Peyer's patch (tissue), 4 donors: ENCODE results near the gene CD2AP. TPM values are rescaled to one million over a fixed set of nuclear protein-coding genes. Genes with fewer than 3 reads are reported as not detected.
A peak's percentile ranks its signal among the peaks of the same experiment; 100 is the strongest.

Experiments used
- DNase-seq, 3 donors: peaks; one replicate each; pipeline ENCODE4 v3.0.0-alpha.2; 2017 to 2019
- H3K27ac ChIP-seq, 4 donors: fragments of 200-600 bp; sonication (generic); one replicate each; pipeline ENCODE4 v1.5.1; 2016 to 2019
- H3K27me3 ChIP-seq, 2 donors: fragments of 200-600 bp; sonication (generic); one replicate each; pipeline ENCODE4 v1.5.1; 2019
- H3K36me3 ChIP-seq, 3 donors: fragments of 200-600 bp; sonication (generic); one replicate each; pipeline ENCODE4 v1.5.1; 2016 to 2019
- H3K4me1 ChIP-seq, 4 donors: fragments of 200-600 bp; sonication (generic); one replicate each; pipeline ENCODE4 v1.5.1; 2016 to 2019
- H3K4me3 ChIP-seq, 4 donors: fragments of 200-600 bp; sonication (generic); 1 replicate in 3 of 4; 2 replicates in 1 of 4; pipeline ENCODE4 v1.5.1; 2016 to 2019; ENCODE audit warnings: mild to moderate bottlenecking in 1 of 4
- H3K9me3 ChIP-seq, 4 donors: fragments of 200-600 bp; sonication (generic); one replicate each; pipeline ENCODE4 v1.5.1; 2016 to 2019; ENCODE audit warnings: mild to moderate bottlenecking in 1 of 4
- POLR2A ChIP-seq, 2 donors: fragments of 450-650 bp; IDR thresholded peaks; one replicate each; pipeline ENCODE4 v1.5.1; 2017; ENCODE audit warnings: antibody characterized with exemption in 2 of 2, mild to moderate bottlenecking in 2 of 2, moderate library complexity in 2 of 2
- total RNA-seq, 4 donors: library from RNA; depleted of rRNA; stranded (reverse); fragments of >200 nt; gene quantifications; one replicate each; pipeline ENCODE4 v1.1.0, GENCODE V29; 2016
- TF ChIP-seq, protein P1 (sequence below), 6 experiments: fragments of 450-650 bp in 4 of 6; fragments of 200-600 bp in 2 of 6; sonication (generic) in 1 of 6; IDR thresholded peaks; one replicate each; pipeline ENCODE4 v1.5.1; 2017 to 2019; ENCODE audit warnings: antibody characterized with exemption in 6 of 6, mild to moderate bottlenecking in 3 of 6, moderate library complexity in 1 of 6

The CD2AP gene
- total RNA-seq, 4 donors from 2014 or later = 59.4 to 151 (median 96.8) TPM

DNA sequence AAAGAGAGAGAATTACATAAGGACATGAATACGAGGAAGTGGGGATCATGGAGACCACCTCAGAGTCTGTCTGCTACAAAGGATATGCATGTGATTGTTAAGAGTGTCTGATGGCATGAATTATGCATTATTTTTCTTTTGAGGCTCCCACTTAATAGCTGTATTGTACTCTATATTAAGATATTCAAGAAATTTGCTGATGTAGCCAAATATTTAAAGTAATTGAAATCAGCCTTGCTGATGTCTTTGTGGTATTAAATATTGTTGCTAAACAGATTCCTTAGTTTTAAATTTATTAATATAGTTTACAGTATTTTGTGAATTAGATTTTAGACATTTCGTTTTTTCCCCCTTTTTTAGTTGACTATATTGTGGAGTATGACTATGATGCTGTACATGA, 25.3 kb downstream of the CD2AP start:
- Histone ChIP-seq H3K4me1 (peaks cover 0 to 35% (median 0%) of the 10 kb centered on the region in 4 donors), H3K27me3 (no peaks in the 10 kb centered on the region), H3K27ac (no peak overlapping the region), H3K9me3 (no peaks in the 10 kb centered on the region), H3K4me3 (no peak overlapping the region), H3K36me3 (no peaks in the 10 kb centered on the region)
- no peak for TF ChIP-seq POLR2A (IDR thresholded peaks at IDR 0.05)
- TF ChIP-seq, protein P1, sequence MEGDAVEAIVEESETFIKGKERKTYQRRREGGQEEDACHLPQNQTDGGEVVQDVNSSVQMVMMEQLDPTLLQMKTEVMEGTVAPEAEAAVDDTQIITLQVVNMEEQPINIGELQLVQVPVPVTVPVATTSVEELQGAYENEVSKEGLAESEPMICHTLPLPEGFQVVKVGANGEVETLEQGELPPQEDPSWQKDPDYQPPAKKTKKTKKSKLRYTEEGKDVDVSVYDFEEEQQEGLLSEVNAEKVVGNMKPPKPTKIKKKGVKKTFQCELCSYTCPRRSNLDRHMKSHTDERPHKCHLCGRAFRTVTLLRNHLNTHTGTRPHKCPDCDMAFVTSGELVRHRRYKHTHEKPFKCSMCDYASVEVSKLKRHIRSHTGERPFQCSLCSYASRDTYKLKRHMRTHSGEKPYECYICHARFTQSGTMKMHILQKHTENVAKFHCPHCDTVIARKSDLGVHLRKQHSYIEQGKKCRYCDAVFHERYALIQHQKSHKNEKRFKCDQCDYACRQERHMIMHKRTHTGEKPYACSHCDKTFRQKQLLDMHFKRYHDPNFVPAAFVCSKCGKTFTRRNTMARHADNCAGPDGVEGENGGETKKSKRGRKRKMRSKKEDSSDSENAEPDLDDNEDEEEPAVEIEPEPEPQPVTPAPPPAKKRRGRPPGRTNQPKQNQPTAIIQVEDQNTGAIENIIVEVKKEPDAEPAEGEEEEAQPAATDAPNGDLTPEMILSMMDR (IDR thresholded peaks at IDR 0.05) = no peak
- no peak for DNase-seq

GRCh38 chr6:47509937-47510336, 32.3 kb downstream of the CD2AP start:
- no peak for DNase-seq
- Histone ChIP-seq H3K27ac (no peak overlapping the region), H3K27me3 (no peaks in the 10 kb centered on the region), H3K4me1 (peaks cover 0 to 6% (median 0%) of the 10 kb centered on the region in 4 donors), H3K4me3 (no peak overlapping the region), H3K36me3 (peaks cover 0 to 13% (median 0%) of the 10 kb centered on the region in 3 donors), H3K9me3 (peaks cover 0 to 5% (median 0%) of the 10 kb centered on the region in 4 donors)
- TF ChIP-seq, protein P1 (IDR thresholded peaks at IDR 0.05) = no peak
- TF ChIP-seq POLR2A (IDR thresholded peaks at IDR 0.05) = no peak

- DNase-seq = no peak
- H3K36me3 ChIP-seq = peaks cover 0 to 13% (median 0%) of the 10 kb centered on the region in 3 donors
Observed at GRCh38 chr6:47512872-47513271, 35.3 kb downstream of the CD2AP start.

DNA sequence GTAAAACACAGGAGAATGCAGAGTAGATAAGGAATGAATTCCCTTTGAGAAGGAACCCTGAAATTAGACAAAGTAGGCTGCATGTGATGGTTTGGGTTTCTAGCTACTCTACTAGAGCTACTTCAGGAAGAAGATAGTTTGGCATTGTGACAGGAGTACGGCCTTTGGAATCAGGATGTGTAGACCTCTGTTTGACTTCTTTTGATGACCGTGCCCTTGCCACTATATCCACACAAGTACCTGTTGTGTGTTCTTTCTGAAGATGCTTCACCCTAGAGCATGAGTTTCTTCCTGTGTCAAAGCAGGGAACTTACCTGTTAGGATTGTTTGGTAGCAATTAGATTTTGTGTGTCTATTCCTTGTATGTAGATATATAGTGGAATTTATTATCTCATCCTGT, 41.7 kb downstream of the CD2AP start:
- no peaks in the 10 kb centered on the region for H3K27me3 ChIP-seq
- H3K4me3 ChIP-seq = no peak overlapping the region
- TF ChIP-seq, protein P1 (IDR thresholded peaks at IDR 0.05) = no peak
- no peaks in the 10 kb centered on the region for H3K36me3 ChIP-seq
- H3K4me1 ChIP-seq = peaks cover 0 to 17% (median 3%) of the 10 kb centered on the region in 4 donors
- H3K27ac ChIP-seq = peak overlapping the region in 2 of 4 donors; percentile 25 to 31
- H3K9me3 ChIP-seq = no peaks in the 10 kb centered on the region
- peak in 1 of 3 donors; percentile 59 for DNase-seq

More at GRCh38 chr6:47512872-47513271, 35.3 kb downstream of the CD2AP start:
- TF ChIP-seq, protein P1 (IDR thresholded peaks at IDR 0.05) = no peak
- no peak for TF ChIP-seq POLR2A (IDR thresholded peaks at IDR 0.05)
- peaks cover 0 to 6% (median 0%) of the 10 kb centered on the region in 4 donors for H3K4me1 ChIP-seq
- H3K27ac ChIP-seq = no peak overlapping the region
- H3K9me3 ChIP-seq = peaks cover 0 to 5% (median 0%) of the 10 kb centered on the region in 4 donors
- H3K27me3 ChIP-seq = no peaks in the 10 kb centered on the region
- H3K4me3 ChIP-seq = no peak overlapping the region

DNA sequence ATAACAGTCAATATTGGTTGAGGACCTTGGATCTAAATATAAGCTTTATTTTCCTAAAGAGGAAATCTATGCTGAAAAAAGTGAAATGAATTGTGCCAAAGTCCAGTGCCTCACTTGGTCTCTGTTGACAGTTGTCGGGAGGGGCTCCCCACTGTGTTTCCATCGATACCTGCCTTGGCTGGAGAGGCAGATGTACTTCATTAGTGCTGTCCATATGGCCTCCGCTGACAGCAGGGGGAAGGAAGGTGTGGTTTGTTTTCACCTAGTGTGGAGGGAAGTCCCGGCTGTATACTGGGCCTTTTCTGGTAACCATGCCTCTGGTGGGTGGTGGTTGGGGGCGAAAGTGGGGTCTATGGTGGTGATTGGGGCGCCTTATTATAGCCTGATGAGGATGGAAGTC, 42.7 kb downstream of the CD2AP start:
- Histone ChIP-seq H3K36me3 (no peaks in the 10 kb centered on the region), H3K27me3 (no peaks in the 10 kb centered on the region), H3K4me3 (no peak overlapping the region), H3K4me1 (peaks cover 0 to 17% (median 3%) of the 10 kb centered on the region in 4 donors), H3K27ac (peak overlapping the region in 2 of 4 donors; percentile 25 to 28), H3K9me3 (no peaks in the 10 kb centered on the region)
- TF ChIP-seq POLR2A (IDR thresholded peaks at IDR 0.05) = no peak
- TF ChIP-seq, protein P1 (IDR thresholded peaks at IDR 0.05) = no peak
- peak in 2 of 3 donors; percentile 73 to 76 for DNase-seq
